ENCODE data around the gene PPDPF.

GRCh38 chr20:63543131-63543530, 22.6 kb downstream of the PPDPF start:
- TF ChIP-seq POLR2A (IDR thresholded peaks at IDR 0.05): no peak
- TF ChIP-seq CTCF (IDR thresholded peaks at IDR 0.05): no peak
